HepG2 (cell line): ENCODE measurements around the gene TBKBP1. TPM values are rescaled to one million over a fixed set of nuclear protein-coding genes. Genes with fewer than 3 reads are reported as not detected.
A peak's percentile ranks its signal among the peaks of the same experiment; 100 is the strongest.

Source experiments
- ADNP ChIP-seq: sonication (generic); formaldehyde crosslinking; IDR thresholded peaks from 2 replicates; pipeline ENCODE4 v1.4.0; 2020; ENCODE audit warnings: missing genetic modification reagents
- E2F5 ChIP-seq: sonication (generic); formaldehyde crosslinking; conservative IDR thresholded peaks from 2 replicates; pipeline ENCODE4 v1.4.0; 2020; ENCODE audit warnings: missing genetic modification reagents
- FOSL2 ChIP-seq: sonication (generic); formaldehyde crosslinking; IDR thresholded peaks from 2 replicates; pipeline ENCODE4 v1.4.0; 2020; ENCODE audit warnings: missing genetic modification reagents
- HMG20B ChIP-seq: conservative IDR thresholded peaks from 2 replicates; pipeline ENCODE4 v1.6.1; 2016; ENCODE audit warnings: missing genetic modification reagents, missing compliant biosample characterization
- MTF1 ChIP-seq: sonication (generic); formaldehyde crosslinking; IDR thresholded peaks from 2 replicates; pipeline ENCODE4 v1.5.0; 2020; ENCODE audit warnings: missing genetic modification reagents
- NR2C2 ChIP-seq: sonication (generic); formaldehyde crosslinking; IDR thresholded peaks from 2 replicates; pipeline ENCODE4 v1.4.0; 2020; ENCODE audit warnings: missing genetic modification reagents, mild to moderate bottlenecking, moderate library complexity, borderline replicate concordance
- SIN3B ChIP-seq: fragments of 150-350 bp; IDR thresholded peaks from 2 replicates; pipeline ENCODE4 v1.6.1; 2014; ENCODE audit warnings: low read length
- SOX5 ChIP-seq: IDR thresholded peaks from 2 replicates; pipeline ENCODE4 v1.6.1; 2016; ENCODE audit warnings: borderline replicate concordance
- TEAD2 ChIP-seq: sonication (generic); formaldehyde crosslinking; IDR thresholded peaks from 2 replicates; pipeline ENCODE4 v1.9.0; 2021; ENCODE audit warnings: missing genetic modification reagents
- THAP11 ChIP-seq: IDR thresholded peaks from 2 replicates; pipeline ENCODE4 v1.6.1; 2016; ENCODE audit warnings: missing biosample characterization, missing genetic modification reagents
- ZMYM3 ChIP-seq: sonication (generic); formaldehyde crosslinking; IDR thresholded peaks from 2 replicates; pipeline ENCODE4 v1.5.1; 2020; ENCODE audit warnings: mild to moderate bottlenecking, missing genetic modification reagents
- ZNF264 ChIP-seq: sonication (generic); formaldehyde crosslinking; IDR thresholded peaks from 2 replicates; pipeline ENCODE4 v1.4.0; 2020; ENCODE audit warnings: missing genetic modification reagents
- ZNF337 ChIP-seq: sonication (generic); formaldehyde crosslinking; IDR thresholded peaks from 2 replicates; pipeline ENCODE4 v1.5.1; 2020; ENCODE audit warnings: missing genetic modification reagents, low read depth, mild to moderate bottlenecking, borderline replicate concordance
- ZNF543 ChIP-seq: sonication (generic); formaldehyde crosslinking; IDR thresholded peaks from 2 replicates; pipeline ENCODE4 v1.4.0; 2020; ENCODE audit warnings: mild to moderate bottlenecking, missing genetic modification reagents
- ZNF660 ChIP-seq: sonication (generic); formaldehyde crosslinking; IDR thresholded peaks from 2 replicates; pipeline ENCODE4 v1.5.1; 2020; ENCODE audit warnings: mild to moderate bottlenecking, low read depth, missing genetic modification reagents, borderline replicate concordance
- ZNF687 ChIP-seq: sonication (generic); formaldehyde crosslinking; IDR thresholded peaks from 2 replicates; pipeline ENCODE4 v1.5.1; 2020; ENCODE audit warnings: mild to moderate bottlenecking, missing genetic modification reagents, moderate library complexity
- ZNF710 ChIP-seq: sonication (generic); formaldehyde crosslinking; IDR thresholded peaks from 2 replicates; pipeline ENCODE4 v1.5.0; 2020; ENCODE audit warnings: mild to moderate bottlenecking, missing genetic modification reagents, borderline replicate concordance
- ZNF782 ChIP-seq: sonication (generic); formaldehyde crosslinking; IDR thresholded peaks from 2 replicates; pipeline ENCODE4 v1.4.0; 2020; ENCODE audit warnings: missing genetic modification reagents, mild to moderate bottlenecking, borderline replicate concordance
- ZNF784 ChIP-seq: sonication (generic); formaldehyde crosslinking; IDR thresholded peaks from 2 replicates; pipeline ENCODE4 v1.5.1; 2020; ENCODE audit warnings: missing genetic modification reagents, mild to moderate bottlenecking, borderline replicate concordance
- ZSCAN12 ChIP-seq: sonication (generic); formaldehyde crosslinking; IDR thresholded peaks from 2 replicates; pipeline ENCODE4 v1.9.0; 2021; ENCODE audit warnings: mild to moderate bottlenecking, missing genetic modification reagents
- ZSCAN21 ChIP-seq: sonication (generic); formaldehyde crosslinking; IDR thresholded peaks from 2 replicates; pipeline ENCODE4 v1.8.0; 2022; ENCODE audit warnings: mild to moderate bottlenecking, missing genetic modification reagents, moderate library complexity, borderline replicate concordance
- polyA plus RNA-seq, 8 experiments: library from polyadenylated mRNA; depleted of rRNA in 3 of 8; stranded (reverse) in 7 of 8; unstranded in 1 of 8; fragments of >200 nt; fragmentation: Illumina TruSeq in 4 of 8; extraction: Trizol in 4 of 8; gene quantifications; 2 replicates each; pipeline versions ENCODE4 v1.2.1 to v1.2.3, GENCODE V29; 2011 to 2016; ENCODE audit warnings: low read depth in 4 of 8, missing spikeins in 1 of 8, mixed read lengths in 1 of 8; ENCODE audit not compliant: insufficient read depth in 1 of 8
- total RNA-seq, 5 experiments: library from RNA; depleted of rRNA; stranded (reverse); fragments of >200 nt; fragmentation: Illumina TruSeq; extraction: Trizol; gene quantifications; 2 replicates each; pipeline ENCODE4 v1.2.3, GENCODE V29; 2016; ENCODE audit warnings: low read depth in 1 of 5

TBKBP1 gene
- total and polyA plus RNA-seq, 2 of the 13 experiments (the other 11 are each of a cell fraction or from before 2014, with no cell fraction given) = 2.6 to 7.0 TPM

GRCh38 chr17:47693731-47694580, at the start of gene TBKBP1 (continued):
- peak; percentile 45; the same call in 1 of the 2 replicates for TF ChIP-seq ZNF687 (CRISPR knock-in tag)
- TF ChIP-seq TEAD2 = no peak
- TF ChIP-seq SOX5 (CRISPR knock-in tag) = no peak; the same call in 1 of the 2 replicates
- TF ChIP-seq ZSCAN12 (CRISPR knock-in tag) = 0 out of 2 replicates have a peak, but pooled peaks have one; percentile 40
- TF ChIP-seq FOSL2 (CRISPR knock-in tag) = peak; percentile 34; the same call in 1 of the 2 replicates
- no peak for TF ChIP-seq NR2C2
- no peak for TF ChIP-seq E2F5
- no peak for TF ChIP-seq ADNP (CRISPR knock-in tag)
- TF ChIP-seq ZNF782 (CRISPR knock-in tag) = 0 out of 2 replicates have a peak, but pooled peaks have one; percentile 13
- no peak for TF ChIP-seq HMG20B
- no peak for TF ChIP-seq SIN3B
- no peak for TF ChIP-seq ZNF264 (CRISPR knock-in tag)
- no peak for TF ChIP-seq MTF1 (CRISPR knock-in tag)
- no peak for TF ChIP-seq ZNF710 (CRISPR knock-in tag)
- TF ChIP-seq ZNF543 (CRISPR knock-in tag) = no peak
- TF ChIP-seq ZSCAN21 (CRISPR knock-in tag) = no peak
- TF ChIP-seq ZMYM3 = 0 out of 2 replicates have a peak, but pooled peaks have one; percentile 15
- TF ChIP-seq THAP11 (CRISPR knock-in tag) = 0 out of 2 replicates have a peak, but pooled peaks have one; percentile 40
- TF ChIP-seq ZNF337 (CRISPR knock-in tag) = no peak
- TF ChIP-seq ZNF660 = no peak
- TF ChIP-seq ZNF784 = peak; percentile 38; the same call in 1 of the 2 replicates
